ENCODE data around the gene BET1. TPM values are rescaled to one million over a fixed set of nuclear protein-coding genes. Genes with fewer than 3 reads are reported as not detected.

The BET1 gene
- total RNA-seq, 1 experiment from 2014 or later, result 21.4 TPM

DNA sequence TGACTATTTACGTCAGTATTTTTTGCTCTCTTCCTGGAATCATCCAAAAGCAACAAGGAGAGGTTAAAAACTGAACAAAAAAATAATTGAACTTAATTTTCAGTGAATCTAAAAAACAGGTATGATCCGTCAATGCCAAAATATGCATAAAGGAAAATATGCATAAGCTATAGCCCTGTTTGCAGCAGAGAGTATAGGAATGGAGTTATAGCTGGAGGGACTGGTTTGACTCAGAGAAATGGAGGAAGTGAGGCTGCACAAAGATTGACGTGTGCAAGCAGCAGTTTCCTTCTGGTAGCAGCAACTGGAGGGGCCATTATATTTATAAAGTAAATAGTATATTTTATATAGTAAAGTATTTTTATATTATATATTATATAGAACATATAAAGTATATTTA, 45.5 kb downstream of the BET1 start:
- Histone ChIP-seq H2BK20ac (ENCODE audit: low read depth, low read length, poor library complexity, severe bottlenecking) (no peak overlapping the region), H2BK12ac (ENCODE audit: insufficient read length, low read depth, low read length) (no peak overlapping the region), H2BK5ac (ENCODE audit: insufficient read length, low read length) (no peak overlapping the region), H3K56ac (ENCODE audit: insufficient read length, low read depth, low read length) (no peak overlapping the region), H3K23me2 (ENCODE audit: insufficient read length, low read depth, low read length, poor library complexity, severe bottlenecking) (no peaks in the 10 kb centered on the region), H2BK120ac (ENCODE audit: low read depth, low read length, poor library complexity, severe bottlenecking) (no peak overlapping the region), H2AFZ (ENCODE audit: low read length) (no peak overlapping the region), H3K4me1 (ENCODE audit: insufficient read depth, low read length) (no peaks in the 10 kb centered on the region), H3T11ph (ENCODE audit: low read length) (no peak overlapping the region), H3K79me1 (ENCODE audit: insufficient read depth, low read depth, low read length, poor library complexity, severe bottlenecking) (no peaks in the 10 kb centered on the region), H2BK15ac (ENCODE audit: low read depth, low read length) (no peak overlapping the region), H4K20me1 (ENCODE audit: control insufficient read depth, insufficient read depth, insufficient read length) (no peaks in the 10 kb centered on the region), H3K27ac (ENCODE audit: insufficient read length, low read depth, low read length) (no peak overlapping the region), H3K9me3 (ENCODE audit: control insufficient read depth, low read depth, low read length) (no peaks in the 10 kb centered on the region), H3K14ac (ENCODE audit: insufficient read depth, low read length) (no peak overlapping the region), H3K9ac (ENCODE audit: extremely low read depth, insufficient read length, low read length) (no peak overlapping the region), H3K79me2 (ENCODE audit: insufficient read depth, low read length) (no peaks in the 10 kb centered on the region), H3K27me3 (ENCODE audit: insufficient read depth, low read length) (no peaks in the 10 kb centered on the region), H4K5ac (ENCODE audit: insufficient read length, low read depth, low read length) (no peak overlapping the region), H2AK5ac (ENCODE audit: insufficient read length, low read length) (no peak overlapping the region), H3K23ac (ENCODE audit: insufficient read length, low read depth, low read length) (no peak overlapping the region), H4K91ac (ENCODE audit: insufficient read length, low read depth, low read length) (no peak overlapping the region), H3K4me2 (ENCODE audit: insufficient read depth, insufficient read length, low read length) (no peak overlapping the region), H4K8ac (replicated peaks; ENCODE audit: insufficient read length, low read depth, low read length) (no peak overlapping the region), H3K4ac (ENCODE audit: low read depth, low read length) (no peak overlapping the region), H3K18ac (ENCODE audit: insufficient read length, low read depth, low read length) (no peak overlapping the region)
- Mint-ChIP-seq H3K9me3 (peaks cover 0 to 2% of the 10 kb centered on the region in 2 experiments; a peak in 1 of 5 replicates), H3K27ac (no peak overlapping the region), H3K27me3 (ENCODE audit: low read depth) (no peaks in the 10 kb centered on the region), H3K4me1 (no peaks in the 10 kb centered on the region), H3K4me3 (no peak overlapping the region), H3K36me3 (ENCODE audit: insufficient read depth in 1 of 3, low read depth in 3 of 3) (no peaks in the 10 kb centered on the region)
- DNase-seq, result no peak
- TF ChIP-seq, protein P1, sequence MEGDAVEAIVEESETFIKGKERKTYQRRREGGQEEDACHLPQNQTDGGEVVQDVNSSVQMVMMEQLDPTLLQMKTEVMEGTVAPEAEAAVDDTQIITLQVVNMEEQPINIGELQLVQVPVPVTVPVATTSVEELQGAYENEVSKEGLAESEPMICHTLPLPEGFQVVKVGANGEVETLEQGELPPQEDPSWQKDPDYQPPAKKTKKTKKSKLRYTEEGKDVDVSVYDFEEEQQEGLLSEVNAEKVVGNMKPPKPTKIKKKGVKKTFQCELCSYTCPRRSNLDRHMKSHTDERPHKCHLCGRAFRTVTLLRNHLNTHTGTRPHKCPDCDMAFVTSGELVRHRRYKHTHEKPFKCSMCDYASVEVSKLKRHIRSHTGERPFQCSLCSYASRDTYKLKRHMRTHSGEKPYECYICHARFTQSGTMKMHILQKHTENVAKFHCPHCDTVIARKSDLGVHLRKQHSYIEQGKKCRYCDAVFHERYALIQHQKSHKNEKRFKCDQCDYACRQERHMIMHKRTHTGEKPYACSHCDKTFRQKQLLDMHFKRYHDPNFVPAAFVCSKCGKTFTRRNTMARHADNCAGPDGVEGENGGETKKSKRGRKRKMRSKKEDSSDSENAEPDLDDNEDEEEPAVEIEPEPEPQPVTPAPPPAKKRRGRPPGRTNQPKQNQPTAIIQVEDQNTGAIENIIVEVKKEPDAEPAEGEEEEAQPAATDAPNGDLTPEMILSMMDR (conservative IDR thresholded peaks at IDR 0.05), result no peak
- WGBS (ENCODE audit: extremely low coverage, insufficient read length, low lambda C conversion rate), result no CpG with 5 or more reads among the region's 3 CpGs

All from H9 (cell line).